ENCODE measurements around the gene ZNF431.

DNA sequence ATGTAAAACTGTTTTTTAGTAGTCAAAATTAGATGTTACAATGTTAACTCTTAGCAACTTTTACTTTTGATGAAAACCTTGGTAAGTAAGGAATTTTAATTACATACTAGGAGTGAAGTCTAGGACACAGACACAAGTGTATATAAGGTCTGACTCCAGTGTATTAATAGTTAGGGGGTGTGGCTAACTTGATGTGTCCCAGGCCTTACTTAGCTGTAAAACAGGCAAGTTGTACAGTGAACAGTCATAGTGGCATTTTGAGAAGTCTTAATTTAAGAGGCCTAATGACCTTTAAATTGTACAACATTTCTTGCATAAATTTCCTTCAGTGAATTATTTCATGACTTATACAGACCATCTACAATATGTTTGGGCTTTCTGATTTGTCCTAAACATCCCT, 6.8 kb downstream of the ZNF431 start:
- TF ChIP-seq POLR2A (IDR thresholded peaks at IDR 0.05; ENCODE audit: extremely low read depth, insufficient read length), result no peak
- no peak for TF ChIP-seq CTCF (IDR thresholded peaks at IDR 0.05; ENCODE audit: low read depth, low read length)
